Natural killer cell (primary cell): ENCODE results near the gene INPPL1. TPM values are rescaled to one million over a fixed set of nuclear protein-coding genes. Genes with fewer than 3 reads are reported as not detected.

Experiments
- ATAC-seq, 3 donors: fragments of 150-1000 bp in 2 of 3; fragments of 200-7000 bp in 1 of 3; cut with Tn5 transposase; 1 replicate in 1 of 3; 2 replicates in 2 of 3; pipeline ENCODE4 v1.10.0; 2021; ENCODE audit warnings: mild to moderate bottlenecking in 2 of 3, moderate library complexity in 2 of 3
- DNase-seq, 2 donors: peaks; one replicate each; pipeline versions ENCODE4 v3.0.0 to v3.0.0-alpha.2; 2013 to 2021; ENCODE audit warnings: mixed read lengths in 1 of 2
- H3K27ac ChIP-seq: one replicate; pipeline ENCODE4 v1.5.1; 2013; ENCODE audit warnings: mild to moderate bottlenecking, low read length
- H3K27me3 ChIP-seq: one replicate; pipeline ENCODE4 v1.6.1; 2013; ENCODE audit warnings: low read length; ENCODE audit not compliant: control insufficient read depth, insufficient read depth
- H3K36me3 ChIP-seq: one replicate; pipeline ENCODE4 v1.6.1; 2013; ENCODE audit warnings: low read length; ENCODE audit not compliant: control insufficient read depth, insufficient read depth
- H3K4me1 ChIP-seq: one replicate; pipeline ENCODE4 v1.6.1; 2013; ENCODE audit warnings: low read length; ENCODE audit not compliant: control insufficient read depth, insufficient read depth
- H3K4me3 ChIP-seq: one replicate; pipeline ENCODE4 v1.5.1; 2013; ENCODE audit warnings: low read length
- H3K9me3 ChIP-seq: one replicate; pipeline ENCODE4 v1.6.1; 2013; ENCODE audit warnings: low read length; ENCODE audit not compliant: control insufficient read depth, insufficient read depth
- H3K27ac Mint-ChIP-seq, 2 donors: one replicate each; pipeline ENCODE4 v1.8.0; 2022; ENCODE audit warnings: mild to moderate bottlenecking in 2 of 2, mixed read lengths in 2 of 2, moderate library complexity in 1 of 2
- H3K27me3 Mint-ChIP-seq, 2 donors: one replicate each; pipeline ENCODE4 v1.8.0; 2022; ENCODE audit warnings: low read depth in 2 of 2, mixed read lengths in 2 of 2
- H3K36me3 Mint-ChIP-seq: one replicate; pipeline ENCODE4 v1.8.0; 2022; ENCODE audit warnings: mixed read lengths
- H3K4me1 Mint-ChIP-seq, 2 donors: one replicate each; pipeline ENCODE4 v1.8.0; 2022; ENCODE audit warnings: mixed read lengths in 2 of 2
- H3K4me3 Mint-ChIP-seq: one replicate; pipeline ENCODE4 v1.8.0; 2022; ENCODE audit warnings: mild to moderate bottlenecking, moderate library complexity, mixed read lengths
- H3K9me3 Mint-ChIP-seq, 2 donors: one replicate each; pipeline ENCODE4 v1.8.0; 2022; ENCODE audit warnings: mixed read lengths in 2 of 2
- WGBS: methylation state at CpG from one replicate; pipeline ENCODE4 v1.1.7; 2013; ENCODE audit warnings: missing lambda C conversion rate; ENCODE audit not compliant: insufficient coverage; 5-methylcytosine and 5-hydroxymethylcytosine counted together
- intact Hi-C: fragments of 100-400 bp; cut with micrococcal nuclease; formaldehyde crosslinking; loops from one replicate; pipeline ENCODE4 v1.14.2; 2022
- total RNA-seq, 4 donors: library from RNA; stranded (reverse); fragments of 120-200 nt in 1 of 4; gene quantifications; one replicate each; pipeline versions ENCODE4 v1.2.3 to v1.2.4, GENCODE V29; 2013 to 2022
- TF ChIP-seq, protein P1 (sequence below): fragments of 200-600 bp; IDR thresholded peaks from one replicate; pipeline ENCODE4 v1.8.0; 2022; ENCODE audit warnings: antibody characterized with exemption

INPPL1 gene
- total RNA-seq, 3 donors from 2014 or later (not counting 1 experiment from before 2014, with no cell fraction given) = 193 to 207 (median 195) TPM

DNA sequence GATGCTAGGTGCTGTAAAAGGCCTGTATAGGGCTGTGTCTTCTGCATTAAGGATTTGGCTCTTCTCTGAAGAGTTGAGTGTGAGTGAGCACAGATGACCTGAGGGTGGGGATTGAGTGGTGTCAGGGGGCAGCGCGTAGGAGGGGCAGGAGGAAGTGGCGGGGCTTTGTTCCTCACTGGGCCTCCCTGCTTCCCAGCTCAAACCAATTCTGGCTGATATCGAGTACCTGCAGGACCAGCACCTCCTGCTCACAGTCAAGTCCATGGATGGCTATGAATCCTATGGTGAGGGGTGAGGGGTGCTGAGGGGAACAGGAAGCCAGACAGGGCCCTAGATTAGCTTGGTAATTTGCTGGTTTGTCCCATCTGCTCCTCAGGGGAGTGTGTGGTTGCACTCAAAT lies 10.4 kb downstream of the INPPL1 start:
- TF ChIP-seq, protein P1, sequence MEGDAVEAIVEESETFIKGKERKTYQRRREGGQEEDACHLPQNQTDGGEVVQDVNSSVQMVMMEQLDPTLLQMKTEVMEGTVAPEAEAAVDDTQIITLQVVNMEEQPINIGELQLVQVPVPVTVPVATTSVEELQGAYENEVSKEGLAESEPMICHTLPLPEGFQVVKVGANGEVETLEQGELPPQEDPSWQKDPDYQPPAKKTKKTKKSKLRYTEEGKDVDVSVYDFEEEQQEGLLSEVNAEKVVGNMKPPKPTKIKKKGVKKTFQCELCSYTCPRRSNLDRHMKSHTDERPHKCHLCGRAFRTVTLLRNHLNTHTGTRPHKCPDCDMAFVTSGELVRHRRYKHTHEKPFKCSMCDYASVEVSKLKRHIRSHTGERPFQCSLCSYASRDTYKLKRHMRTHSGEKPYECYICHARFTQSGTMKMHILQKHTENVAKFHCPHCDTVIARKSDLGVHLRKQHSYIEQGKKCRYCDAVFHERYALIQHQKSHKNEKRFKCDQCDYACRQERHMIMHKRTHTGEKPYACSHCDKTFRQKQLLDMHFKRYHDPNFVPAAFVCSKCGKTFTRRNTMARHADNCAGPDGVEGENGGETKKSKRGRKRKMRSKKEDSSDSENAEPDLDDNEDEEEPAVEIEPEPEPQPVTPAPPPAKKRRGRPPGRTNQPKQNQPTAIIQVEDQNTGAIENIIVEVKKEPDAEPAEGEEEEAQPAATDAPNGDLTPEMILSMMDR = no peak
- no peaks in the 10 kb centered on the region for H3K9me3 Mint-ChIP-seq
- Histone ChIP-seq H3K36me3 (peaks cover 64% of the 10 kb centered on the region), H3K27me3 (peaks cover 5% of the 10 kb centered on the region), H3K4me1 (peaks cover 10% of the 10 kb centered on the region), H3K27ac (no peak overlapping the region), H3K4me3 (no peak overlapping the region), H3K9me3 (no peaks in the 10 kb centered on the region)
- H3K27me3 Mint-ChIP-seq = peaks cover 0 to 6% of the 10 kb centered on the region in 2 donors
- no peak for ATAC-seq
- H3K4me1 Mint-ChIP-seq = peaks cover 9 to 30% of the 10 kb centered on the region in 2 donors
- 98% methylated on average over 4 of the region's 4 CpGs for WGBS
- H3K4me3 Mint-ChIP-seq = no peak overlapping the region
- no peaks in the 10 kb centered on the region for H3K36me3 Mint-ChIP-seq
- peak overlapping the region in 1 of 2 donors; percentile 19 for H3K27ac Mint-ChIP-seq
- intact Hi-C loops = no loop called here
- no peak for DNase-seq

DNA sequence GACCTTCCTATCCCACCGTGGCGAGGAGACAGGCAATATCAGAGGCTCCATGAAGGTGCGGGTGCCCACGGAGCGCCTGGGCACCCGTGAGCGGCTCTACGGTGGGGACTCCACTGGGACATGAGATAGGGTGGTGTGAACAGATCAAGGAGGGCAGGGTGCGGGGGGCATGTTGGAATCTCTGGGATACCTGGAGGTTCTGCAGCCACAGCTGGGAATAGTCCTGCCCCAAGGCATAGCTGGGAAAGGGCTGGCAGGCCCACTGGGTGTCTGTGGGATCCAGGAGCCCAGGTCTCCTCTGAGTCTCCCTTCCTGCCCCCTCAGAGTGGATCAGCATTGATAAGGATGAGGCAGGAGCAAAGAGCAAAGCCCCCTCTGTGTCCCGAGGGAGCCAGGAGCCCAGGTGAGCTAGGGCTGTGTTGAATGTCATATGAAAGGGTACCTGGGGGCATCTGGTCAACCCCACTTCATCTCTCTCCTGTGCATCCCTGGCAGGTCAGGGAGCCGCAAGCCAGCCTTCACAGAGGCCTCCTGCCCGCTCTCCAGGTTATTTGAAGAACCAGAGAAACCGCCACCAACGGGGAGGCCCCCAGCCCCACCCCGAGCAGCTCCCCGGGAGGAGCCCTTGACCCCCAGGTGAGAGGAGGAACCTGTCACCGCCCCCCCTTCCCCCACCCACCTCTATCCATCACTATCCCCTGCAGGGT lies 10.9 kb downstream of the INPPL1 start:
- peaks cover 4 to 9% of the 10 kb centered on the region in 2 donors for H3K27me3 Mint-ChIP-seq
- Histone ChIP-seq H3K4me1 (peaks cover 15% of the 10 kb centered on the region), H3K36me3 (peaks cover 58% of the 10 kb centered on the region), H3K4me3 (no peak overlapping the region), H3K9me3 (no peaks in the 10 kb centered on the region), H3K27me3 (peaks cover 10% of the 10 kb centered on the region), H3K27ac (no peak overlapping the region)
- H3K36me3 Mint-ChIP-seq = no peaks in the 10 kb centered on the region
- H3K27ac Mint-ChIP-seq = no peak overlapping the region
- no peak overlapping the region for H3K4me3 Mint-ChIP-seq
- TF ChIP-seq, protein P1 = no peak
- WGBS = 94% methylated on average over 16 of the region's 17 CpGs
- ATAC-seq = no peak
- no peaks in the 10 kb centered on the region for H3K9me3 Mint-ChIP-seq
- intact Hi-C loops = no loop called here
- peaks cover 13 to 35% of the 10 kb centered on the region in 2 donors for H3K4me1 Mint-ChIP-seq
- DNase-seq = no peak

DNA sequence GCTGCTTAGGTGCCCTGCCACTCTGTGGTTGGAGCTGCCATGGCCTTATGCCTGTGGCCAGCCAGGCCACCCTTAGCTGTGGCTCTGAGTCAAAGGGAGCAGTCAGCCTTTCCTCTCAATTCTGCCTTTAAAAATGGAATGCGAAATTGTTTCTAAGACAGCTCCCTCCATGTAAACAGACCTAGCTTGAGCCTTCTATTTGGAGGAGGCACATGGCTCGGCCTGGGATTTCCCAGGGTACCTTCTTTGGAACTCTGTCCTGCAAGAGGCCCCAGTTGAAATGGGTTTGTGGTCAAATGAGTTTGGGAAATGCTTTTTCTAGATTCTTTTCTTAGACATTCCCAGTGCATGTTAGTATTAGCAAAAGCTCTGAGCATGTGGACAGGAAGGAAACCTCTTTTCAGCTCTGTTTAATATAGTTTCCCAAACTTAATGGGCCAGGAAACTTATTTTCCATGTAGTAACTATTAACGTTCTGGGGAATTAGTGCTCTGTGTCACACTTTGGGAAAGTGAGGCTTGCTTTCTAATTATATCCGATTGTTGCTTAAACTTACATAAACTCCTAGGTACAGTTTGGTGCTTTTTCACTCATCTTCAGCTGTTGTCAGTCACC lies 11.6 kb downstream of the INPPL1 start:
- H3K36me3 Mint-ChIP-seq = no peaks in the 10 kb centered on the region

More for the DNA sequence above, 11.6 kb downstream of the INPPL1 start:
- H3K4me1 ChIP-seq = peaks cover 21% of the 10 kb centered on the region
- H3K9me3 ChIP-seq = no peaks in the 10 kb centered on the region
- H3K27ac ChIP-seq = no peak overlapping the region
- intact Hi-C loops = no loop called here
- 84% methylated on average over 4 of the region's 4 CpGs for WGBS
- Mint-ChIP-seq H3K4me3 (no peak overlapping the region), H3K9me3 (no peaks in the 10 kb centered on the region), H3K4me1 (peaks cover 18 to 41% of the 10 kb centered on the region in 2 donors), H3K27ac (no peak overlapping the region), H3K27me3 (peaks cover 11 to 15% of the 10 kb centered on the region in 2 donors)
- no peak for DNase-seq
- H3K4me3 ChIP-seq = no peak overlapping the region
- peaks cover 51% of the 10 kb centered on the region for H3K36me3 ChIP-seq
- TF ChIP-seq, protein P1 = no peak
- no peak for ATAC-seq
- H3K27me3 ChIP-seq = peaks cover 15% of the 10 kb centered on the region
